Subcutaneous abdominal adipose tissue (tissue), 5 donors: ENCODE results near the gene CDK15.
"Not testable (repeated sequence)": the region's sequence is repeated elsewhere in the genome, so short reads cannot be mapped to it uniquely, and the experiment has no call there.

ENCODE experiments used
- H3K27ac ChIP-seq: one replicate; pipeline ENCODE4 v1.7.0; 2013; ENCODE audit warnings: low read depth, mild to moderate bottlenecking, inconsistent platforms, low read length, moderate library complexity
- H3K27me3 ChIP-seq, 5 donors: one replicate each; pipeline ENCODE4 v1.7.0; 2013; ENCODE audit warnings: low read length in 5 of 5, inconsistent platforms in 1 of 5; ENCODE audit not compliant: control insufficient read depth in 5 of 5, insufficient read depth in 4 of 5
- H3K36me3 ChIP-seq, 5 donors: one replicate each; pipeline ENCODE4 v1.7.0; 2013; ENCODE audit warnings: low read length in 5 of 5; ENCODE audit not compliant: control insufficient read depth in 5 of 5, insufficient read depth in 5 of 5
- H3K4me1 ChIP-seq, 5 donors: one replicate each; pipeline ENCODE4 v1.7.0; 2013; ENCODE audit warnings: low read length in 5 of 5, mild to moderate bottlenecking in 3 of 5, moderate library complexity in 1 of 5; ENCODE audit not compliant: control insufficient read depth in 5 of 5, insufficient read depth in 5 of 5
- H3K4me3 ChIP-seq, 5 donors: one replicate each; pipeline ENCODE4 v1.7.0; 2013; ENCODE audit warnings: low read length in 5 of 5, low read depth in 1 of 5
- H3K9ac ChIP-seq, 5 donors: one replicate each; pipeline ENCODE4 v1.7.0; 2013; ENCODE audit warnings: low read length in 5 of 5, mild to moderate bottlenecking in 4 of 5, moderate library complexity in 3 of 5
- H3K9me3 ChIP-seq, 5 donors: one replicate each; pipeline ENCODE4 v1.7.0; 2013; ENCODE audit warnings: low read length in 5 of 5; ENCODE audit not compliant: control insufficient read depth in 5 of 5
- donor health status: healthy.
- donor health status: healthy.
- donor health status: healthy.
- donor health status: healthy.
- donor health status: healthy.

Gene CDK15

DNA sequence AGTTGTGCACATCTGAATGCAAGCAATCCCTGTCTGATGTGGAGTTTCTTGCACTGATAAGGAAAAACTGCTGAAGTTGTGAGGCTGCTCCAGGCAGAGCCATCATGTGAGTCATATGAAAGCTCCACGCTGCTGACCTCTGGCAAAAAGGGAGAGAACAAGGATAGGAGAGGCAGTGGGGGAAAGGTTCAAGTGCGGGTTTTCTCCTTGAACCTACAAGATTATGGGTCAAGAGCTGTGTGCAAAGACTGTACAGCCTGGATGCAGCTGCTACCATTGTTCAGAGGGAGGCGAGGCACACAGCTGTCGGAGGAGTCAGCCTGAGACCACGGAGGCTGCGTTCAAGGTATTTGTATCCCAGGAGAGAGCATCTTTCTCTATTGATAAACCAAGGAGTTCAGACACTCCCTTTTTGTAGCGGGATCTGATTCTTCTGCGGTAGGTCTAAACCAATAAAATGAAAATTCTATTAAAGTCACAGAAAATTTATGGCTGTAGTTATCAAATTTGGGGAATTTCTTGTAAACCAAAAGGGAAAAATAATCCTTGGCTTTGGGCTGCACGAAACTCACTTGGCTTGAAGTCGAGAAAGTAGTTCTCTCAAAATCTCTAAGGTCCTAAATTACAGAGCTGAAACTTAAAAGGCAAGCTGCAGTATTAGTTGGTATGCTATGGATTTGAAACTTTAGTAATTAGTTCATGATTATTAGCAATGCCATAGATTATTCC is at the start of gene CDK15:
Gene CDK15, plus strand, starts transcription at position 96 of the 729 bp plus-strand sequence. Its CDS starts 128 bp downstream, at position 224.
- Histone ChIP-seq H3K9ac (peak within 1 kb of the TSS in 2 of 5 donors; percentile 12 to 33), H3K27ac (peak within 1 kb of the TSS; percentile 42), H3K4me1 (peaks cover 7 to 24% (median 20%) of the 10 kb centered on the region in 5 donors), H3K27me3 (peaks cover 0 to 3% (median 0%) of the 10 kb centered on the region in 5 donors), H3K4me3 (peak within 1 kb of the TSS in 2 of 5 donors; percentile 19 to 42), H3K36me3 (no peaks in the 10 kb centered on the region), H3K9me3 (no peaks in the 10 kb centered on the region)

DNA sequence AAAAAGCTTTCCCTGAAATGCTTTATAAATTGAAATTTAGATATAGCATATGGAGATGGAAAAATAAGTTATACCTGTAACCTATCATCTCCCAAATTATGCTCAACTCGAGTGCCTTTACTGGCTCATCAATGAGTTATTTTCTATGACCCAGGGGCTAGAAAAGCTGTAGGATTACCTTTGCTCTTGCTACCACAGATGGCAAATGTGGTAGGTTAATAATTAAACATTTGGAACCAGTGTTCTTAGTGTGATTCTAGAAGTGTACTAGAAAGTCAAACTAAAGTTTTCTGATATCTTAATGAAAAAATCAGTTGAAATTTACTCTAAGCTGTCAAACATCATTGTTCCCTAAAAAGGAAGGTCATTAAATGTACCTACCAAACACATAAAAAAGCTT is 48.1 kb upstream of the CDK15 start:
- H3K4me3 ChIP-seq, result no peak overlapping the region
- no peak overlapping the region for H3K27ac ChIP-seq
- H3K36me3 ChIP-seq, result peaks cover 28 to 51% (median 41%) of the 10 kb centered on the region in 5 donors
- no peaks in the 10 kb centered on the region for H3K9me3 ChIP-seq
- no peak overlapping the region for H3K9ac ChIP-seq
- no peaks in the 10 kb centered on the region for H3K27me3 ChIP-seq
- no peaks in the 10 kb centered on the region for H3K4me1 ChIP-seq

- H3K36me3 ChIP-seq, result peaks cover 27 to 51% (median 42%) of the 10 kb centered on the region in 5 donors
- H3K9me3 ChIP-seq, result no peaks in the 10 kb centered on the region
- no peak overlapping the region for H3K4me3 ChIP-seq
- no peak overlapping the region for H3K9ac ChIP-seq
- no peaks in the 10 kb centered on the region for H3K4me1 ChIP-seq
- no peak overlapping the region for H3K27ac ChIP-seq
- H3K27me3 ChIP-seq, result no peaks in the 10 kb centered on the region
Observed at GRCh38 chr2:201758873-201759272, 47.5 kb upstream of the CDK15 start.

DNA sequence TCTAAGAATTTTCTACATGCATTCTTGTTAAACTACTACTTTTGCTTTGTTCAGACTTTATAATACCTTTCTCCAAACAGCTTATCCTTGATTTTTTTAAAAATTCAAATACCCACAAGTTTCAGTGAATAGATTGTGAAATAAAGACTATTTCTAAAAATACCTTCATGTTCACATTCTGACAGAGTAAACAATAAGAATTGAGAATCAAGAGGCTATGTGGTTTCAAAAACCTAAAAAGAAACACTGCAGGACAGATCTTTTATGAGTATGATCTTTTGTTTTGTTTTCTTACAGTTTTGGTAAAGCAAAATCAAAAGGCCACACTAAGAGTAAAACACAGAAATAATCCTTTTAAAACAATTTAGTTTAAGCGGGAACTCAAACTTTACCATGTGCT is 46.8 kb upstream of the CDK15 start:
- H3K9ac ChIP-seq, result no peak overlapping the region

DNA sequence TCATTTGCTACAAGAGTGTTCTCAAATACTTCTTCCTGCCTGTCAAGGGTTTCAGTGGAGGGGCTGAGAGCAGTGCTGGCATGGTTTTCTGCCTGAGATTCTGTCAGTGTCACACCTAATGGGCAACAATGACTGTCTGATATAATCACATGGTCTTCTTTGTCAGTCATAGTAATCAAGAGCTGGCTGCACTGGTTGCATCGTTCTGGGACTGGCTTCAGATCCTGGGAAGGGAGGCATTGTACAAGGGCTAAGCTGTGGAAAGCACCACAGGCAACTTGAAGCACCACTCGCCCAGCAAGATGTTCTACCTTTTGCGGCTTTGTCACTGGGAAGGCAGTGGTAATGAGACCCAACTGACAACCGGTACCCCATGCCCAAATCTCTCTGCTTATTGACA is 45.2 kb upstream of the CDK15 start:
- H3K36me3 ChIP-seq, result peaks cover 28 to 55% (median 43%) of the 10 kb centered on the region in 5 donors

More for the DNA sequence above, 46.8 kb upstream of the CDK15 start:
- H3K4me1 ChIP-seq, result no peaks in the 10 kb centered on the region
- no peak overlapping the region for H3K4me3 ChIP-seq
- no peaks in the 10 kb centered on the region for H3K9me3 ChIP-seq
- peaks cover 27 to 45% (median 39%) of the 10 kb centered on the region in 5 donors for H3K36me3 ChIP-seq
- H3K27me3 ChIP-seq, result no peaks in the 10 kb centered on the region
- no peak overlapping the region for H3K27ac ChIP-seq

DNA sequence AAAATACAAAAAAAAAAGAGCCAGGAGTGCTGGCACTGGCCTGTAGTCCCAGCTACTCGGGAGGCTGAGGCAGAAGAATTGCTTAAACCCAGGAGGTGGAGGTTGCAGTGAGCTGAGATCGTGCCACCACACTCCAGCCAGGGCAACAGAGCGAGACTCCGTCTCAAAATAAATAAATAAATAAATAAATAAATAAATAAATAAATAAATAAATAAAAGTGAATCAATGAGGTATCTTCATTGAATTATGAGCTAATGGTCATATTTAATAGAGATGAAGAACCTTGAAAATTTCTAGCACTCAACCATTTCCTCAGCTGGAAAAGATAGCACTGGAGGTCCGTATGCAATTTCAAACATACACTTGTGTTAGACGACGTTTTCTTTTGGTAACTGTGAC is 41.9 kb upstream of the CDK15 start:
- not testable (repeated sequence) for H3K4me3 ChIP-seq, H3K9ac ChIP-seq, H3K27ac ChIP-seq, H3K27me3 ChIP-seq, H3K4me1 ChIP-seq, H3K9me3 ChIP-seq
- H3K36me3 ChIP-seq, result peaks cover 16 to 46% (median 29%) of the 10 kb centered on the region in 5 donors

More for the DNA sequence above, 45.2 kb upstream of the CDK15 start:
- Histone ChIP-seq H3K27ac (no peak overlapping the region), H3K9me3 (no peaks in the 10 kb centered on the region), H3K9ac (no peak overlapping the region), H3K27me3 (no peaks in the 10 kb centered on the region), H3K4me3 (no peak overlapping the region), H3K4me1 (no peaks in the 10 kb centered on the region)

DNA sequence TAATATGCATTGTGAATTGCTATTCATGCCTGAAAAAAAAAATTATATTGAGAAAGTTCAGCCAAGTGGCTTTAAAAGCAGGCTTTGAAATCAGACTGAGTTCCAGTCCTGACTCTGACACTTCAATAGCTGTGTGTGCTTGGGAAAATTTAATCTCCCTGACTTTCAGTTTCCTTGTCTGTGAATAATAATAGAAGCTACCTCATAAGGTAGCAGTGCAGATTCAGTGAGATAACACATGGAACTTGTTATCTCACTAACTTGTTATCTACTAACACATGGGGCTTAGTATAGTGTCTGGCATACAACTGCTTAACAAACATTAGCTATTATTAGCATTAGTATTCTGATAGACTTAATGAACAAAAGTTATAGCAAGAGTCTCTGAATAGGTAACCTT is 40.5 kb upstream of the CDK15 start:
- H3K4me1 ChIP-seq, result peaks cover 0 to 4% (median 0%) of the 10 kb centered on the region in 5 donors
- no peak overlapping the region for H3K9ac ChIP-seq
- peaks cover 11 to 36% (median 23%) of the 10 kb centered on the region in 5 donors for H3K36me3 ChIP-seq
- H3K27ac ChIP-seq, result no peak overlapping the region
- H3K27me3 ChIP-seq, result no peaks in the 10 kb centered on the region
- H3K9me3 ChIP-seq, result no peaks in the 10 kb centered on the region
- no peak overlapping the region for H3K4me3 ChIP-seq

GRCh38 chr2:201768918-201769317 is 37.4 kb upstream of the CDK15 start:
- peak overlapping the region in 1 of 5 donors; percentile 2 for H3K9ac ChIP-seq
- no peak overlapping the region for H3K4me3 ChIP-seq
- peaks cover 4 to 14% (median 10%) of the 10 kb centered on the region in 5 donors for H3K36me3 ChIP-seq
- H3K4me1 ChIP-seq, result peaks cover 0 to 4% (median 0%) of the 10 kb centered on the region in 5 donors
- no peaks in the 10 kb centered on the region for H3K27me3 ChIP-seq
- H3K27ac ChIP-seq, result no peak overlapping the region
- no peaks in the 10 kb centered on the region for H3K9me3 ChIP-seq

GRCh38 chr2:201769666-201770373 is 36.5 kb upstream of the CDK15 start:
- peaks cover 0 to 4% (median 0%) of the 10 kb centered on the region in 5 donors for H3K4me1 ChIP-seq
- peaks cover 4 to 13% (median 10%) of the 10 kb centered on the region in 5 donors for H3K36me3 ChIP-seq
- no peak overlapping the region for H3K9ac ChIP-seq
- H3K4me3 ChIP-seq, result no peak overlapping the region
- no peak overlapping the region for H3K27ac ChIP-seq
- H3K27me3 ChIP-seq, result no peaks in the 10 kb centered on the region
- no peaks in the 10 kb centered on the region for H3K9me3 ChIP-seq

DNA sequence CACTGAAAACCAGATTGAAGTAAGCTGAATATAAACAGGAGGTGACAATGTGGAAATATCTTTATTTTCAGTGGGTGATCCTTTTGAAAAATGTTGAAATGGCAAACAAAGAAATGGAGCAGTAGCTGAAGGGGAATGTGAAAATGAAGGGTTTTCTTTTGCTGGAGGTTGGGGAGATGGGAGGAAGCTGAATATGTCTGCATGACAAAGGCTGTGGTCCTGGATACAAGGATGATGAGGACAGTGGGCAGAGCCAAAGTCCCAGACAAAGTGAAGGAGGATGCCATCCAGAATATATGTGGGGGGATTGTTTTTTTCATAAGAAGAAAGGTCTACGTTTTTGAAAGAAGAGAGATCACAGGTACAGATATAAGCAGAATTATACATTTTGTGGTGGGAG is 32.3 kb upstream of the CDK15 start:
- Histone ChIP-seq H3K9me3 (no peaks in the 10 kb centered on the region), H3K27me3 (no peaks in the 10 kb centered on the region), H3K27ac (no peak overlapping the region), H3K4me1 (peaks cover 0 to 4% (median 0%) of the 10 kb centered on the region in 5 donors), H3K4me3 (no peak overlapping the region), H3K36me3 (no peaks in the 10 kb centered on the region), H3K9ac (no peak overlapping the region)
